Prostate gland (tissue), 2 donors: ENCODE results near the gene DLG2.

Experiments
- POLR2A ChIP-seq: fragments of 450-650 bp; IDR thresholded peaks from one replicate; pipeline ENCODE4 v1.6.1; 2016; ENCODE audit warnings: antibody characterized with exemption, mild to moderate bottlenecking
- POLR2AphosphoS5 ChIP-seq: sonication (generic); formaldehyde crosslinking; IDR thresholded peaks from one replicate; pipeline ENCODE4 v1.6.1; 2017; ENCODE audit warnings: antibody characterized with exemption
- TF ChIP-seq, protein P1 (sequence below), 4 experiments: fragments of 200-600 bp in 2 of 4; fragments of 450-650 bp in 2 of 4; sonication (generic) in 2 of 4; IDR thresholded peaks; 1 replicate in 3 of 4; 2 replicates in 1 of 4; pipeline ENCODE4 v1.5.1; 2016 to 2019; ENCODE audit warnings: antibody characterized with exemption in 4 of 4, mild to moderate bottlenecking in 2 of 4, moderate library complexity in 2 of 4

DNA sequence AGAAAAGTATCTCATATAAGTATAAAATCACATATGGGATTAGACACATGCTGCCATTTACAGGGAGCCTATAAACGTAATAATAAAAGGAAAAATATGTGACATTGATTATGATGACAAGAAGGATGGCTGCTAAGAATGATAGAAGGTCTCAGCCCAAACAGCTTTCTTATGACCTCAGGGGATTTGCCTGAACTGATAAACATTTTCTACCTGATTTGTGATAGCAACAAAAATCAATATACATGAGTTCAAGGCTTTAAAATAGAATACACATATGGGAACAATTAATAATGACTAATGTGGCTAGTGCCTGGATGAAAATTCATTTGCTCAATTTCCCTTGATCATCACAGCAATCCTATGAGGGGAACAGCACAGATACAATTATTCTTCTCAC lies 1704.2 kb downstream of the DLG2 start:
- TF ChIP-seq, protein P1, sequence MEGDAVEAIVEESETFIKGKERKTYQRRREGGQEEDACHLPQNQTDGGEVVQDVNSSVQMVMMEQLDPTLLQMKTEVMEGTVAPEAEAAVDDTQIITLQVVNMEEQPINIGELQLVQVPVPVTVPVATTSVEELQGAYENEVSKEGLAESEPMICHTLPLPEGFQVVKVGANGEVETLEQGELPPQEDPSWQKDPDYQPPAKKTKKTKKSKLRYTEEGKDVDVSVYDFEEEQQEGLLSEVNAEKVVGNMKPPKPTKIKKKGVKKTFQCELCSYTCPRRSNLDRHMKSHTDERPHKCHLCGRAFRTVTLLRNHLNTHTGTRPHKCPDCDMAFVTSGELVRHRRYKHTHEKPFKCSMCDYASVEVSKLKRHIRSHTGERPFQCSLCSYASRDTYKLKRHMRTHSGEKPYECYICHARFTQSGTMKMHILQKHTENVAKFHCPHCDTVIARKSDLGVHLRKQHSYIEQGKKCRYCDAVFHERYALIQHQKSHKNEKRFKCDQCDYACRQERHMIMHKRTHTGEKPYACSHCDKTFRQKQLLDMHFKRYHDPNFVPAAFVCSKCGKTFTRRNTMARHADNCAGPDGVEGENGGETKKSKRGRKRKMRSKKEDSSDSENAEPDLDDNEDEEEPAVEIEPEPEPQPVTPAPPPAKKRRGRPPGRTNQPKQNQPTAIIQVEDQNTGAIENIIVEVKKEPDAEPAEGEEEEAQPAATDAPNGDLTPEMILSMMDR (IDR thresholded peaks at IDR 0.05), result no peak
- TF ChIP-seq POLR2A (no peak), POLR2AphosphoS5 (no peak)
